Hematopoietic multipotent progenitor cell treated with erythropoietin and hydrocortisone succinate and interleukin-3 and kit ligand, for 17 days (in vitro differentiated cells): Measurements from ENCODE around the gene CECR2.
"Not testable (repeated sequence)": the region's sequence is repeated elsewhere in the genome, so short reads cannot be mapped to it uniquely, and the experiment has no call there.

Experiments used
- DNase-seq: peaks from one replicate; pipeline ENCODE4 v3.0.0-alpha.2; 2015; ENCODE audit warnings: low spot score

CECR2 gene

GRCh38 chr22:17402293-17402692 is 33.0 kb downstream of the CECR2 start:
- no peak for DNase-seq

- DNase-seq = no peak
These were observed 34.6 kb downstream of the CECR2 start for GRCh38 chr22:17403906-17404305.

- DNase-seq = no peak
These were observed 38.4 kb downstream of the CECR2 start for GRCh38 chr22:17407643-17408042.

GRCh38 chr22:17410576-17410975 is 41.3 kb downstream of the CECR2 start:
- no peak for DNase-seq

GRCh38 chr22:17411213-17411612 is 42.0 kb downstream of the CECR2 start:
- no peak for DNase-seq

- no peak for DNase-seq
These were observed 43.0 kb downstream of the CECR2 start for GRCh38 chr22:17412232-17412631.

GRCh38 chr22:17418890-17419324 is 49.6 kb downstream of the CECR2 start:
- no peak for DNase-seq

- no peak for DNase-seq
These were observed 50.1 kb downstream of the CECR2 start for GRCh38 chr22:17419348-17419747.

GRCh38 chr22:17422736-17423343 is 53.6 kb downstream of the CECR2 start:
- no peak for DNase-seq

- DNase-seq = no peak
These were observed 54.4 kb downstream of the CECR2 start for GRCh38 chr22:17423616-17424015.

GRCh38 chr22:17427528-17427927 is 58.3 kb downstream of the CECR2 start:
- not testable (repeated sequence) for DNase-seq

GRCh38 chr22:17429516-17429915 is 60.3 kb downstream of the CECR2 start:
- DNase-seq = no peak

GRCh38 chr22:17430412-17430811 is 61.2 kb downstream of the CECR2 start:
- no peak for DNase-seq

GRCh38 chr22:17431179-17431578 is 61.9 kb downstream of the CECR2 start:
- no peak for DNase-seq

GRCh38 chr22:17434856-17435255 is 65.6 kb downstream of the CECR2 start:
- DNase-seq = no peak

- DNase-seq = no peak
These were observed 66.1 kb downstream of the CECR2 start for GRCh38 chr22:17435375-17435774.

- no peak for DNase-seq
These were observed 67.2 kb downstream of the CECR2 start for GRCh38 chr22:17436382-17436980.

GRCh38 chr22:17436981-17437412 is 67.7 kb downstream of the CECR2 start:
- no peak for DNase-seq

GRCh38 chr22:17438026-17438425 is 68.8 kb downstream of the CECR2 start:
- no peak for DNase-seq

- no peak for DNase-seq
These were observed 72.1 kb downstream of the CECR2 start for GRCh38 chr22:17441326-17441725.

- DNase-seq = no peak
These were observed 74.3 kb downstream of the CECR2 start for GRCh38 chr22:17443405-17444203.

- DNase-seq = no peak
These were observed 74.9 kb downstream of the CECR2 start for GRCh38 chr22:17444204-17444504.

- no peak for DNase-seq
These were observed 77.4 kb downstream of the CECR2 start for GRCh38 chr22:17446698-17447097.
